HG03280 (cell line): ENCODE measurements around the gene HAUS1.
"Not testable (repeated sequence)": the region's sequence is repeated elsewhere in the genome, so short reads cannot be mapped to it uniquely, and the experiment has no call there.

ENCODE experiments used
- ATAC-seq: cut with Tn5 transposase; IDR thresholded peaks from one replicate; pipeline ENCODE4 v1.9.1; 2021; ENCODE audit warnings: mild to moderate bottlenecking, moderate library complexity; ENCODE audit not compliant: unreplicated experiment

HAUS1 gene

GRCh38 chr18:46088501-46088900 is 15.7 kb upstream of the HAUS1 start:
- not testable (repeated sequence) for ATAC-seq

- no peak for ATAC-seq
Observed at GRCh38 chr18:46095532-46095931, 8.7 kb upstream of the HAUS1 start.

GRCh38 chr18:46096651-46097300 is 7.4 kb upstream of the HAUS1 start:
- no peak for ATAC-seq

- ATAC-seq: peak; percentile 18
Observed at GRCh38 chr18:46097431-46097800, 6.8 kb upstream of the HAUS1 start.

GRCh38 chr18:46097801-46098615 is 6.2 kb upstream of the HAUS1 start, which contains the start of gene ATP5F1A:
Gene ATP5F1A, minus strand, starts transcription at chr18:46098296. Its CDS starts 65 bp downstream, at chr18:46098231.
- peak; percentile 88 for ATAC-seq

GRCh38 chr18:46098616-46098933 is 5.6 kb upstream of the HAUS1 start:
- ATAC-seq: no peak

- ATAC-seq: no peak
Observed at GRCh38 chr18:46099463-46099862, 4.7 kb upstream of the HAUS1 start.

GRCh38 chr18:46109386-46109785 is 5.2 kb downstream of the HAUS1 start:
- ATAC-seq: no peak

- ATAC-seq: no peak
Observed at GRCh38 chr18:46110406-46110805, 6.2 kb downstream of the HAUS1 start.

- ATAC-seq: no peak
Observed at GRCh38 chr18:46113751-46114150, 9.6 kb downstream of the HAUS1 start.

GRCh38 chr18:46126625-46127024 is 22.4 kb downstream of the HAUS1 start:
- not testable (repeated sequence) for ATAC-seq

- no peak for ATAC-seq
Observed at GRCh38 chr18:46130061-46130460, 25.9 kb downstream of the HAUS1 start.

- not testable (repeated sequence) for ATAC-seq
Observed at GRCh38 chr18:46130549-46130948, 26.4 kb downstream of the HAUS1 start.

- no peak for ATAC-seq
Observed at GRCh38 chr18:46133534-46133933, 29.3 kb downstream of the HAUS1 start.

GRCh38 chr18:46134920-46135675 is 30.9 kb downstream of the HAUS1 start:
- no peak for ATAC-seq

- no peak for ATAC-seq
Observed at GRCh38 chr18:46140173-46140572, 36.0 kb downstream of the HAUS1 start.

GRCh38 chr18:46141199-46141598 is 37.0 kb downstream of the HAUS1 start:
- ATAC-seq: no peak

GRCh38 chr18:46148810-46149209 is 44.6 kb downstream of the HAUS1 start:
- no peak for ATAC-seq

- no peak for ATAC-seq
Observed at GRCh38 chr18:46152436-46152807, 48.2 kb downstream of the HAUS1 start.

GRCh38 chr18:46152808-46153617 is 48.8 kb downstream of the HAUS1 start:
- ATAC-seq: no peak

- no peak for ATAC-seq
Observed at GRCh38 chr18:46155641-46156051, 51.5 kb downstream of the HAUS1 start.
